ENCODE data around the gene EWSR1.

GRCh38 chr22:29301716-29302401 is 33.8 kb downstream of the EWSR1 start:
- TF ChIP-seq CTCF (IDR thresholded peaks at IDR 0.05) = no peak
- no peak for TF ChIP-seq POLR2A (IDR thresholded peaks at IDR 0.05)
